Gastroesophageal sphincter (tissue), 4 donors: ENCODE results near the gene ABCC2. TPM values are rescaled to one million over a fixed set of nuclear protein-coding genes. Genes with fewer than 3 reads are reported as not detected.
"Not testable (repeated sequence)": the region's sequence is repeated elsewhere in the genome, so short reads cannot be mapped to it uniquely, and the experiment has no call there.

Experiments
- ATAC-seq: fragments of 150-250 bp; one replicate; pipeline ENCODE4 v1.9.1; 2016; ENCODE audit warnings: mild to moderate bottlenecking, moderate library complexity
- H3K27ac ChIP-seq, 4 donors: fragments of 200-600 bp; sonication (generic) in 3 of 4; 1 replicate in 3 of 4; 2 replicates in 1 of 4; pipeline ENCODE4 v1.5.1; 2016 to 2019
- H3K27me3 ChIP-seq: fragments of 200-600 bp; sonication (generic); one replicate; pipeline ENCODE4 v1.5.1; 2019
- H3K36me3 ChIP-seq, 2 donors: fragments of 200-600 bp; sonication (generic); one replicate each; pipeline ENCODE4 v1.5.1; 2019; ENCODE audit warnings: control low read depth in 1 of 2
- H3K4me1 ChIP-seq, 3 donors: fragments of 200-600 bp; sonication (generic); 1 replicate in 2 of 3; 2 replicates in 1 of 3; pipeline ENCODE4 v1.5.1; 2016 to 2019; ENCODE audit warnings: control low read depth in 2 of 3
- H3K4me3 ChIP-seq, 2 donors: fragments of 200-600 bp; sonication (generic); one replicate each; pipeline ENCODE4 v1.5.1; 2019; ENCODE audit warnings: mild to moderate bottlenecking in 1 of 2, moderate library complexity in 1 of 2
- H3K9me3 ChIP-seq, 3 donors: fragments of 200-600 bp; sonication (generic); one replicate each; pipeline ENCODE4 v1.5.1; 2017 to 2019; ENCODE audit warnings: control low read depth in 2 of 3
- EP300 ChIP-seq: sonication (generic); formaldehyde crosslinking; IDR thresholded peaks from one replicate; pipeline ENCODE4 v1.6.1; 2017; ENCODE audit warnings: antibody characterized with exemption, mild to moderate bottlenecking
- POLR2A ChIP-seq, 2 donors: fragments of 450-650 bp; IDR thresholded peaks; one replicate each; pipeline ENCODE4 v1.6.1; 2017; ENCODE audit warnings: antibody characterized with exemption in 2 of 2, mild to moderate bottlenecking in 2 of 2, moderate library complexity in 1 of 2
- POLR2AphosphoS5 ChIP-seq: sonication (generic); formaldehyde crosslinking; IDR thresholded peaks from one replicate; pipeline ENCODE4 v1.6.1; 2017; ENCODE audit warnings: antibody characterized with exemption
- WGBS, 2 donors: methylation state at CpG; one replicate each; pipeline ENCODE4 v1.1.5; 2018; ENCODE audit warnings: low coverage in 1 of 2; 5-methylcytosine and 5-hydroxymethylcytosine counted together
- total RNA-seq, 4 donors: library from RNA; depleted of rRNA; stranded (reverse); fragments of >200 nt; gene quantifications; one replicate each; pipeline ENCODE4 v1.1.0, GENCODE V29; 2016
- TF ChIP-seq, protein P1 (sequence below), 4 experiments: fragments of 200-600 bp in 2 of 4; fragments of 450-650 bp in 2 of 4; sonication (generic) in 1 of 4; IDR thresholded peaks; one replicate each; pipeline ENCODE4 v1.5.1; 2017 to 2019; ENCODE audit warnings: antibody characterized with exemption in 4 of 4, mild to moderate bottlenecking in 2 of 4, moderate library complexity in 2 of 4

Gene ABCC2
- total RNA-seq, 4 donors from 2014 or later = 0.46 to 1.5 (median 0.73) TPM

DNA sequence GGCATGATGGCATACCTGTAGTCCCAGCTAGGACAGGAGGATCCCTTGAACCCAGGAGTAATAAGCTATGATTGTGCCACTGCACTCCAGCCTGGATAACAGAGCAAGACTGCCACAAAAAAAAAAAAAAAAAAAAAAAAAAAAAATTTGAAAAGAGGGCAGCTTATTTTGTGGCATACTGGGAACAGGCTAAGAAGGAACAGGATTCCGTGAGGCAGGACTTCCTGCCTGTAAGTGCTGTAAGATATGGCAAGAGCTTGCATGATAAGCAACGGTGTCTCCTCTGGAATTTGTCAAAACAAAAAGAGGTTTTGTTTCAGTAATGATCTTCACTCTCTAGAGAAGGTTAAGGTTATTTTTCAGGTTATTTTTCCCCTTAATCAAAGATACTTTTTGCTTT lies 101.1 kb downstream of the ABCC2 start:
- no peaks in the 10 kb centered on the region for H3K9me3 ChIP-seq
- H3K4me1 ChIP-seq = peaks cover 0 to under 1% (median 0%) of the 10 kb centered on the region in 3 donors
- TF ChIP-seq, protein P1, sequence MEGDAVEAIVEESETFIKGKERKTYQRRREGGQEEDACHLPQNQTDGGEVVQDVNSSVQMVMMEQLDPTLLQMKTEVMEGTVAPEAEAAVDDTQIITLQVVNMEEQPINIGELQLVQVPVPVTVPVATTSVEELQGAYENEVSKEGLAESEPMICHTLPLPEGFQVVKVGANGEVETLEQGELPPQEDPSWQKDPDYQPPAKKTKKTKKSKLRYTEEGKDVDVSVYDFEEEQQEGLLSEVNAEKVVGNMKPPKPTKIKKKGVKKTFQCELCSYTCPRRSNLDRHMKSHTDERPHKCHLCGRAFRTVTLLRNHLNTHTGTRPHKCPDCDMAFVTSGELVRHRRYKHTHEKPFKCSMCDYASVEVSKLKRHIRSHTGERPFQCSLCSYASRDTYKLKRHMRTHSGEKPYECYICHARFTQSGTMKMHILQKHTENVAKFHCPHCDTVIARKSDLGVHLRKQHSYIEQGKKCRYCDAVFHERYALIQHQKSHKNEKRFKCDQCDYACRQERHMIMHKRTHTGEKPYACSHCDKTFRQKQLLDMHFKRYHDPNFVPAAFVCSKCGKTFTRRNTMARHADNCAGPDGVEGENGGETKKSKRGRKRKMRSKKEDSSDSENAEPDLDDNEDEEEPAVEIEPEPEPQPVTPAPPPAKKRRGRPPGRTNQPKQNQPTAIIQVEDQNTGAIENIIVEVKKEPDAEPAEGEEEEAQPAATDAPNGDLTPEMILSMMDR (IDR thresholded peaks at IDR 0.05) = no peak
- TF ChIP-seq POLR2A (IDR thresholded peaks at IDR 0.05) = no peak
- no peak for TF ChIP-seq POLR2AphosphoS5
- no peak for TF ChIP-seq EP300
- H3K36me3 ChIP-seq = peaks cover 0 to 99% of the 10 kb centered on the region in 2 donors
- no peak overlapping the region for H3K4me3 ChIP-seq
- WGBS, 2 donors = 47 to 80% methylated on average over 2 of the region's 2 CpGs
- no peak overlapping the region for H3K27ac ChIP-seq
- no peaks in the 10 kb centered on the region for H3K27me3 ChIP-seq
- ATAC-seq = no peak

DNA sequence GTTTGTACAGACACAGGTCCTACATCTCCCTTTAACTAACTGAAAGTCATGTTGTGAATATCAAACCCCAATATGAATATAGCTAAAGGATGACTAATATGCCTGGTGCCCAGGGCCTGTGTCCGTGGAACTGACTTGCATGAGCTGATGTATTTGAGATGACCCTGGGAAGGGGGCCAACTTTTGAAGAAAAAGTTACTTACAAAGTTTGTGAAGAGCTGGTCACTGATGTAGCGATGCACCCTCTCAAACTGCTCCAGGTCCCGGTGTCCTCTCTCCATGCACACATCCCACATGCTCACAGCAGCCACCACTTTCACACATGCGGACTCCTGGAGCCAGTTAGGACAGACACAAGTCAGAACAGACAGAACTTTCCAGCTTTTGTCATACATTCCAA lies 106.2 kb downstream of the ABCC2 start:
- Histone ChIP-seq H3K36me3 (peaks cover 0 to 90% of the 10 kb centered on the region in 2 donors), H3K27ac (no peak overlapping the region), H3K9me3 (no peaks in the 10 kb centered on the region), H3K27me3 (no peaks in the 10 kb centered on the region), H3K4me1 (peaks cover 0 to 5% (median 0%) of the 10 kb centered on the region in 3 donors), H3K4me3 (no peak overlapping the region)
- no peak for ATAC-seq
- TF ChIP-seq EP300 = no peak
- TF ChIP-seq POLR2A (IDR thresholded peaks at IDR 0.05) = no peak
- TF ChIP-seq POLR2AphosphoS5 = no peak
- WGBS, 2 donors = 47 to 63% methylated on average over 4 of the region's 4 CpGs

DNA sequence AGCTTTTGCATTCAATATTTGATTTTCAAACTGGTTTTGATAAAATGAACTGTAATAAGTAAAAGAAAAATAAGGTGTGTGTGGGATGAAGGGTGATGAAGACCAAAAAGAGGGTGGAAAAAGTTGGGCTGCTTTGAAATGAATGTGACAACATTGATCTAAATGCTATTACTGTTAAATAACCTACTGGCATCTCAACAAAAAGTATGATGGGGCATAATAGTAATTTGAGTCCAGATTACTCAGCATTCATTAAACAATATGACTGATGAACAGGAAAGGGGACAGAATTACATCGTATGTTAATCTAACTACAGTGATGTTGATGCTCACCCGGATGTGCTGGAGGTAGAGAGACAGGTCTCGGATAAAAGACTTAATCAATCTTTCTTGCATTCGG lies 112.2 kb downstream of the ABCC2 start:
- no peak overlapping the region for H3K4me3 ChIP-seq
- 74 to 79% methylated on average over 4 of the region's 4 CpGs for WGBS, 2 donors
- no peak overlapping the region for H3K27ac ChIP-seq
- TF ChIP-seq EP300 (no peak), POLR2AphosphoS5 (no peak), POLR2A (IDR thresholded peaks at IDR 0.05) (no peak)
- TF ChIP-seq, protein P1 (IDR thresholded peaks at IDR 0.05) = no peak
- peaks cover 3 to 92% of the 10 kb centered on the region in 2 donors for H3K36me3 ChIP-seq
- H3K27me3 ChIP-seq = no peaks in the 10 kb centered on the region
- no peaks in the 10 kb centered on the region for H3K9me3 ChIP-seq
- no peaks in the 10 kb centered on the region for H3K4me1 ChIP-seq
- ATAC-seq = no peak

DNA sequence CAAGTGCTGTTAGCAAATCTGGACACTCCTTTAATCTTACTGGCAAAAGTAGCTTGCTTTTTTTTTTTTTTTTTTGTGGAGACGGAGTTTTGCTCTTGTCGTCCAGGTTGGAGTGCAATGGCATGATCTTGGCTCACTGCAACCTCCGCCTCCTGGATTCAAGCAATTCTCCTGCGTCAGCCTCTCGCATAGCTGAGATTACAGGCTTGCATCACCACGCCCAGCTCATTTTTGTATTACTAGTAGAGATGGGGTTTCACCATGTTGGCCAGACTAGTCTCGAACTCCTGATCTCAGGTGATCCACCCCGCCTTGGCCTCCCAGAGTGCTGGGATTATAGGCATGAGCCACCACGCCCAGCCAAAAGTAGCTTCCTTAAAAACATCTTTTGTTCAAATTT lies 112.6 kb downstream of the ABCC2 start:
- not testable (repeated sequence) for H3K9me3 ChIP-seq

DNA sequence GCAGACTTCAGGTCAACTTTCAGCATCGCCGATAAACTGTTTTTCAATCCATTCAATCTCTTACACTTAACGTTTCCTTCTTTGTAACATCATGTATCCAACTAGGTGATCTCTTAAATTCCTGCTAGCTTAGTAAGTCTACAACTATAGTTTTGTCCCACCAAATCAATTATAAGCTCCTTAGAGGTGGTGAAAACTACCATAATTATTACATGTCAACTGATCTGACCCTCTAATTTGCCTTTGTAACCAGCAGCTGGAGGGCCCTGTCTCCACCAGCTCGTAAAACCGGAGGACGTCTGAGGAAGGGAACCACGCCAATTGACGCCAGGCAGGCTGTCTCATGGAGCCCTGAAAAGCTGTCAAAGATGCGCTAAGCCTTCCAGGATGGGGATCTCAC lies 113.4 kb downstream of the ABCC2 start:
- Histone ChIP-seq H3K27ac (no peak overlapping the region), H3K9me3 (no peaks in the 10 kb centered on the region), H3K27me3 (no peaks in the 10 kb centered on the region), H3K4me3 (no peak overlapping the region), H3K4me1 (no peaks in the 10 kb centered on the region), H3K36me3 (peaks cover 3 to 90% of the 10 kb centered on the region in 2 donors)
- 88 to 93% methylated on average over 3 of the region's 9 CpGs for WGBS, 2 donors
- no peak for ATAC-seq
- no peak for TF ChIP-seq POLR2A (IDR thresholded peaks at IDR 0.05)
- TF ChIP-seq EP300 = no peak
- TF ChIP-seq, protein P1 (IDR thresholded peaks at IDR 0.05) = no peak
- no peak for TF ChIP-seq POLR2AphosphoS5

More for the DNA sequence above, 112.6 kb downstream of the ABCC2 start:
- WGBS, 2 donors = 83 to 88% methylated on average over 9 of the region's 9 CpGs
- not testable (repeated sequence) for H3K4me3 ChIP-seq, H3K27ac ChIP-seq, H3K4me1 ChIP-seq, ATAC-seq, H3K27me3 ChIP-seq
- H3K36me3 ChIP-seq = peaks cover 3 to 92% of the 10 kb centered on the region in 2 donors

Other genes with a start within 250 kb of the ABCC2 start
- gene NKX2-3, start 249.7 kb upstream of the ABCC2 start, total RNA-seq = under 1 TPM in 1 of 4 donors, not detected in 3; 0.54 TPM
- gene SLC25A28, start 162.2 kb upstream of the ABCC2 start, total RNA-seq = 10 to 100 TPM; 18.6 to 55.6 (median 33.3) TPM
- gene ENTPD7, start 123.1 kb upstream of the ABCC2 start, total RNA-seq = 1 to 10 TPM; 4.5 to 9.1 (median 5.6) TPM
- 10 to 100 TPM; 25.6 to 32.6 (median 29.3) TPM for gene COX15, start 50.5 kb upstream of the ABCC2 start, total RNA-seq
- 10 to 100 TPM; 24.5 to 35.1 (median 27.7) TPM for gene CUTC, start 50.4 kb upstream of the ABCC2 start, total RNA-seq
- gene DNMBP, start 227.3 kb downstream of the ABCC2 start, total RNA-seq = 10 to 100 TPM; 17.9 to 37.6 (median 20.6) TPM